GM19351 (cell line): Measurements from ENCODE around the gene THAP3.

Experiments used
- ATAC-seq: cut with Tn5 transposase; IDR thresholded peaks from one replicate; pipeline ENCODE4 v1.9.1; 2021; ENCODE audit warnings: mild to moderate bottlenecking, moderate library complexity; ENCODE audit not compliant: unreplicated experiment

The THAP3 gene

DNA sequence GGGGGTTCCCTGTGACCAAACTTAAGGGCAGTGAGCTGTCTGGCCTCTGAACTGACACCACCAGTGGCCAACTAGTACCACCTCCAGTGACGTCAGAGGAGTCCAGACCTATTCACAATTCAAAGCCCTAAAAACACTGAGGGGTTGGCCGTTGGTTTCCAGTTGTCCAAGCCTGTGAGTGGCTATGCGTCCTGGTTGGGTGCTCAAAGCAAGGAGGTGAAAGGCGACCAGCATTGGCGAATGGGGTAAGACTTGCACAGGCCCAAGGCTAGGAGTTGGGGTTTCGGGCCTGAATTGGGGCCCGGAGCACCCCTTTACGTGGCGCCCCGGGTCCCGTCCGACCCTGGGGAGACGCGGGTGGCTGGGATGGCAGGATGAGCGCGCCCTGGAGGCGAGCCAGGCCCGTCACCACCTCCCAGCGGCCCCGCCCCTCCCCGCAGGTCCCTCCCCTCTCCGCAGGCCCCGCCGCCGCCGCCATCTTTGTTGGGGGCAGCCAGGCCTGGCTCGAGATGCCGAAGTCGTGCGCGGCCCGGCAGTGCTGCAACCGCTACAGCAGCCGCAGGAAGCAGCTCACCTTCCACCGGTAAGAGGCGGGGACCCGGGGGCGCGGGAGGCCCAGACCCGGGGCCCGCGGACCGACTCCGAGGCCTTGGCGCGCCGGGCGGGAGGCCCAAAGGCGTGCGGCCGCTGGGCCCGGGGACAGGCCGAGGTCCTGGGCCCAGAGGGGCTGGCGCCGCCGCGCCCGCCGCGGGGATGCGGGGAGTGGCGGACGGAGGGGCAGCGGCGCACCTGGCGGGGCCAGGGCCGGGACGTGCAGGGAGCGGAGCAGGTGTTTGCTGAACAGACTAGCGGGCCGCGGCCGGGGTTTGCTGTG is at the start of gene THAP3:
THAP3 (plus strand) TSS at position 159 of the 874 bp plus-strand sequence; CDS start at position 510, 351 bp downstream.
- ATAC-seq: peak; percentile 86

GRCh38 chr1:6577831-6578525 is 46.7 kb upstream of the THAP3 start:
- ATAC-seq: no peak

GRCh38 chr1:6578624-6579373 is 45.9 kb upstream of the THAP3 start:
- no peak for ATAC-seq

DNA sequence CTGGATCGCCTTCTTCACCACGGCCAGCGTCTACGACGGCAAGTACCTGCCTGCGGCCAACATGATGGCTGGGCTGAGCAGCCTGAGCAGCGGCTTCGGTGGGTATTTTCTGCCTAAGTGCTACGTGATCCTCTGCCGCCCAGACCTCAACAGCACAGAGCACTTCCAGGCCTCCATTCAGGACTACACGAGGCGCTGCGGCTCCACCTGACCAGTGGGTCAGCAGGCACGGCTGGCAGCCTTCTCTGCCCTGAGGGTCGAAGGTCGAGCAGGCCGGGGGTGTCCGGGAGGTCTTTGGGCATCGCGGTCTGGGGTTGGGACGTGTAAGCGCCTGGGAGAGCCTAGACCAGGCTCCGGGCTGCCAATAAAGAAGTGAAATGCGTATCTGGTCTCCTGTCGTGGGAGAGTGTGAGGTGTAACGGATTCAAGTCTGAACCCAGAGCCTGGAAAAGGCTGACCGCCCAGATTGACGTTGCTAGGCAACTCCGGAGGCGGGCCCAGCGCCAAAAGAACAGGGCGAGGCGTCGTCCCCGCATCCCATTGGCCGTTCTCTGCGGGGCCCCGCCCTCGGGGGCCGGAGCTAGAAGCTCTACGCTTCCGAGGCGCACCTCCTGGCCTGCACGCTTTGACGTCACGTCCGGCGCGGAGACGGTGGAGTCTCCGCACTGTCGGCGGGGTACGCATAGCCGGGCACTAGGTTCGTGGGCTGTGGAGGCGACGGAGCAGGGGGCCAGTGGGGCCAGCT is 45.1 kb upstream of the THAP3 start, which contains the start of gene ZBTB48:
ZBTB48 (plus strand) TSS at position 621 of the 745 bp plus-strand sequence. CDS start 616 bp downstream, outside the sequence.
- peak; percentile 98 for ATAC-seq

GRCh38 chr1:6580119-6580592 is 44.5 kb upstream of the THAP3 start:
- ATAC-seq: no peak

GRCh38 chr1:6580593-6581409 is 43.9 kb upstream of the THAP3 start:
- ATAC-seq: no peak

DNA sequence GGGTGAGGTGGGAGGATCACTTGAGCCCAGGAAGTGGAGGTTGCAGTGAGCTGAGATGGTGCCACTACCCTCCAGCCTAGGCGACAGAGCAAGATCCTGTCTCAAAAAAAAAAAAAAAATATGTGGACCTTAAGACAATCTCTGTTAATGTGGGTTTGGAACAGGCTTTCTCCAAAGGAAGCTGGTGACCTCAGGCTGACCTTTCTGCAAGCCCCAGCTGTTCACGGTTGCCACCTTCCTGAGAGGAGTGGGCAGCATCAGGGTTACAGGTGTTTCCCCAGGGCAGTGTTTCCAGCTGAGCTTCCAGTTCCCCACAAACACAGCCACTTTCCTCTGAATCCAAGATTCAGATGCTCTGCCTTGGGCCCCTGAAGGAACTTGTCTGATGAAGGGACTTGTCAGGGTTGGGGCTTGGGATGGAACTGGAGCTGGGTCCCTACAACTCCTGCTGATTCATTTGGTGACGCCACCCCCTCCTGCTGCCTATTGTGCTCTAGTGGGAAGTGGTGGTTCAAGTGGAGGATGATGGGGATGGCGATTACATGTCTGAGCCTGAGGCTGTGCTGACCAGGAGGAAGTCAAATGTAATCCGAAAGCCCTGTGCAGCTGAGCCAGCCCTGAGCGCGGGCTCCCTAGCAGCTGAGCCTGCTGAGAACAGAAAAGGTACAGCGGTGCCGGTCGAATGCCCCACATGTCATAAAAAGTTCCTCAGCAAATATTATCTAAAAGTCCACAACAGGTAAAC is 42.9 kb upstream of the THAP3 start:
- ATAC-seq: no peak

DNA sequence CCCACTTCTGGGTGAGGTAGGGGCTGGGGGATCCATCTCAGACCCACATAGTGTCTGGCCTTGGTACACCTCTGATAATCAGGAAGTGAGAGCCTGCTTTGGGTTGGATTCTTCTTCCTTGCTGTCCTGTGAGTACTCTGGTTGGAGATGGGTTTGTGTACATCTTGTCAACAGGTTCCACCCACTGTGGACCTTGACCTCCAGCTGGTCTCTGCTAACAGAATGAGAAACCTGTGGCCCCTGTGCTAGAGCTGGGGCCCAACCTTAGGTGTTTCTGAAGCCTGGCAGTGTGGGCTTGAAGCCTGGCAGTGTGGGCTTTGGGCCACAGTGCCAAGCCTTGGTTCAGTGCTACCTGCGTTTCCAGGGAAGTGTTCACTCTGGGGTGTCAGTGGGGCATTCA is 42.3 kb upstream of the THAP3 start:
- no peak for ATAC-seq

DNA sequence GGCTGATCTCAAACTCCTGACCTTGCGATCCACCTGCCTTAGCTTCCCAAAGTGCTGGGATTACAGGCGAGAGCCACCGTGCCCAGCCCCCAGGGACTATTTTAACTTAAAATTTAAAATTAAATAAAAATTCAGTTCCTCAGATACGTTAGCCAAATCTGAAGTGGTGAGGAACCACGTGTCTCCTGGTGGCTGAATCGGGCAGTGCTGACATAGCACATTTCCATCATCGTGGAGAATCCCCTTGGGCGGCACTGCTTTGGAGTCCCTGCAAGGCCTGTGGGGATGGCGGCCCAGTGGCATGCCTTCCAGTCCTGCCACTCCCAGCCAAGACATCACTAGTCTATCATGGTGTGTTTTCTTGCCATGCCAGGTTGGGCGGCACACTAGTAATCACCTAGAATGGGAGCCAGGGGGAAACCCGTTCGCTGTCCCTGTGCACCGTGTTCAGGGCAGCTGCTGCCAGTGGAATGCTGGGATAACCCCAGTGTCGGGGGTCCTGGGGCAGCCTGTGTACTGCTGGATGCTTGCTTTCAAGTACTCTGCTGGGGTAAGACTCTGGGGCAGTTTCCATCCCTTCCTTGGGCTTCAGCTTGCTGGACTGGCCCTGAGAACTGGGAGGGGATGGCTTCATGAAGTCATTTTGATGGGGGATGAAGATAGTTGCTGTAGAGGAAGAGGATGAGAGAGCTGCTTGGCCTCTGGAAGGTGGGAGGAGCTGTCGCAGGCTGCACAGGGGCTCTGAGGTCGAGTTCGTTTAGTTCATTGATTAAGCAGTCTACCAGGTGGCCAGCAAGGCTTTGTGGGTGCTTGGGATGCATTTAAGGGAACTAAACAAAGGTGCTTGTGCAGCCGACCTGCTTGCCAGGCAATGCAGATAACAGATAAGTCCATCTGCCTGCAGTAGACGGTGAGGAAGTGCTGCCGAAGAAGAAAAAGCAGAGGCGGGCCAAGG is 40.3 kb upstream of the THAP3 start:
- ATAC-seq: no peak

- ATAC-seq: no peak
Observed at GRCh38 chr1:6585081-6585722, 39.5 kb upstream of the THAP3 start.

- ATAC-seq: no peak
Observed at GRCh38 chr1:6585841-6586240, 38.8 kb upstream of the THAP3 start.

GRCh38 chr1:6586404-6586816 is 38.3 kb upstream of the THAP3 start:
- ATAC-seq: no peak

DNA sequence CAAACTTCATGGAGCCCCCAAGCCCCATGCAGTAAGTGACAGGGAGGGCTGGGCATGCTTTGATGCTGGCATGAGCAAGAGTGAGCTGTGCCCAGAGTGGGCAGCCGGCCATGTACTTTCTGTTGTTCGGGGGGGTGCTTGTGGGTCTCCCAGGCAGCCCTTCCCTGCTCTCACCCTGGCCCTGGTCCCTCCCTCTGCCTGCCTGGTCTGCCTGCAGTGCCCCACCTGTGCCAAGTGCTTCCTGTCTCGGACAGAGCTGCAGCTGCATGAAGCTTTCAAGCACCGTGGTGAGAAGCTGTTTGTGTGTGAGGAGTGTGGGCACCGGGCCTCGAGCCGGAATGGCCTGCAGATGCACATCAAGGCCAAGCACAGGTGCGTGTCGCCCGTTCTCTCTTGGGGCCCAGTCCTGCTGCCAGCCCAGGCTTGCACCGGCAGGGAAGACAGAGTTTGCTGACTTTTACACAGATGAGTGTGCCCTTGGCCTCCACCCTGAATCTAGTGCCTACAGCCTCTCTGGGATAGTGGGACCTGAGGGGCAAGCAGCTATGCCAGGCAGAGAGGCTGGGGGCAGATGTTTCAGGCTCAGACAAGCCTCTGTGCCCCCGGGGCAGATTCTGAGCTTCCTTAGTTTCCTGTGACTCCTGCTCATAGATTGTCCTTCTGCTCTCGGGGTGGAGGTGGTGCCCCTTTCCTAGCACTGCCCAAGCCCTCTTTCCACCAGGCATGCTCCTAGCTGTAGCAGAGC is 37.2 kb upstream of the THAP3 start:
- ATAC-seq: no peak

DNA sequence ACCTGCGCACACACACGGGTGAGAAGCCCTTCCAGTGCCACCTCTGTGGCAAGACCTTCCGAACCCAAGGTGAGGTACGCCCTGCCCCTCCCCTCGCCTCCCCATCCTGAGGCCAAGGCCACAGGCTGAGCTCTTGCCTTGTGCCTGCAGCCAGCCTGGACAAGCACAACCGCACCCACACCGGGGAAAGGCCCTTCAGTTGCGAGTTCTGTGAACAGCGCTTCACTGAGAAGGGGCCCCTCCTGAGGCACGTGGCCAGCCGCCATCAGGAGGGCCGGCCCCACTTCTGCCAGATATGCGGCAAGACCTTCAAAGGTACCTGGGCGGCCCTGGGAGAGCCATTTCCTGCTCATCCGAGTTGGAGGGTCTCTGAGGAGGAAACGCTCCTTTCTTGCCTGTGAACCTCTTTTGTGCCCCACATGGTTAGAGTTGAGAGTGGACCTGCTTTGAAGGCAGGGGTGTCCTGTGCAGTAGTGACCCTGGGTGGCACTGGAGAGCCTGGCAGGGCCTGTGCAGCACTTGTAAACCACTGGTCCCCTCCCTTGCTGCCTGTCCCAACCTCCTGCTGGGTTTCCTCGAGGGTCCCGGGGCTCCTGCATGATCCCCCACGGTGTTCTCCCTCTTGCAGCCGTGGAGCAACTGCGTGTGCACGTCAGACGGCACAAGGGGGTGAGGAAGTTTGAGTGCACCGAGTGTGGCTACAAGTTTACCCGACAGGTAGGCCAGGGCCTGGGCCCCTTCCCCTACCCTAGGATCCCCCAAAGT is 36.4 kb upstream of the THAP3 start:
- ATAC-seq: no peak

DNA sequence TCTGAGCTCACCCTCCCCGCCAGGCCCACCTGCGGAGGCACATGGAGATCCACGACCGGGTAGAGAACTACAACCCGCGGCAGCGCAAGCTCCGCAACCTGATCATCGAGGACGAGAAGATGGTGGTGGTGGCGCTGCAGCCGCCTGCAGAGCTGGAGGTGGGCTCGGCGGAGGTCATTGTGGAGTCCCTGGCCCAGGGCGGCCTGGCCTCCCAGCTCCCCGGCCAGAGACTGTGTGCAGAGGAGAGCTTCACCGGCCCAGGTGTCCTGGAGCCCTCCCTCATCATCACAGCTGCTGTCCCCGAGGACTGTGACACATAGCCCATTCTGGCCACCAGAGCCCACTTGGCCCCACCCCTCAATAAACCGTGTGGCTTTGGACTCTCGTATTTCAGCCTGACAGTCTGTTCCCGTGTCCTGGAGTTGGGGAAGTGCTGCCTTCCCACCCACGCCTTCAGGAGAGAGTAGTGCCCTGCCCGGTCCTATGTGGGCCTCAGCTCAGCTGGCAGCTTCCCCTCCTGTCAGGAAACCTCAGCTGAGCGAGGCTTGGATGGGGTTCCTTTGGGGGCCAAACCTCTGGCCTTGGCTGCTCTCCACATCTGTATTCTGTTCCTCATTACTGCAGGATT is 35.7 kb upstream of the THAP3 start:
- no peak for ATAC-seq
